Thoracic aorta (tissue), 2 donors: ENCODE results near the gene FMNL2. TPM values are rescaled to one million over a fixed set of nuclear protein-coding genes. Genes with fewer than 3 reads are reported as not detected.

ENCODE experiments used
- ATAC-seq: fragments of 150-250 bp; one replicate; pipeline ENCODE4 v1.8.0; 2017; ENCODE audit warnings: low read depth; ENCODE audit not compliant: insufficient number of reproducible peaks, low FRiP score
- DNase-seq: peaks from one replicate; pipeline ENCODE4 v3.0.0-alpha.2; 2020; ENCODE audit warnings: low spot score
- H3K27ac ChIP-seq, 2 donors: fragments of 200-600 bp; sonication (generic); 1 replicate in 1 of 2; 2 replicates in 1 of 2; pipeline ENCODE4 v1.5.1; 2016; ENCODE audit warnings: mild to moderate bottlenecking in 2 of 2, moderate library complexity in 2 of 2
- H3K27me3 ChIP-seq: fragments of 200-600 bp; sonication (generic); replicated peaks from 2 replicates; pipeline ENCODE4 v1.6.0; 2016; ENCODE audit warnings: mild to moderate bottlenecking; ENCODE audit not compliant: insufficient read depth
- H3K36me3 ChIP-seq: fragments of 200-600 bp; sonication (generic); one replicate; pipeline ENCODE4 v1.5.1; 2016
- H3K4me1 ChIP-seq, 2 donors: fragments of 200-600 bp; sonication (generic); 1 replicate in 1 of 2; 2 replicates in 1 of 2; pipeline versions ENCODE4 v1.5.1 to v1.6.0; 2016; ENCODE audit warnings: low read depth in 2 of 2, mild to moderate bottlenecking in 1 of 2; ENCODE audit not compliant: control insufficient read depth in 1 of 2
- H3K4me3 ChIP-seq: fragments of 200-600 bp; sonication (generic); 2 replicates; pipeline ENCODE4 v1.5.1; 2016; ENCODE audit warnings: mild to moderate bottlenecking
- H3K9me3 ChIP-seq: fragments of 200-600 bp; sonication (generic); 2 replicates; pipeline ENCODE4 v1.5.1; 2016
- total RNA-seq, 2 donors: library from RNA; depleted of rRNA; stranded (reverse); fragments of >200 nt; gene quantifications; one replicate each; pipeline versions ENCODE4 v1.1.0 to v1.2.3, GENCODE V29; 2016
- TF ChIP-seq, protein P1 (sequence below): fragments of 200-600 bp; sonication (generic); IDR thresholded peaks from one replicate; pipeline ENCODE4 v1.5.1; 2019; ENCODE audit warnings: antibody characterized with exemption

The FMNL2 gene
- total RNA-seq, 2 donors from 2014 or later, result 30.6 to 87.0 TPM

DNA sequence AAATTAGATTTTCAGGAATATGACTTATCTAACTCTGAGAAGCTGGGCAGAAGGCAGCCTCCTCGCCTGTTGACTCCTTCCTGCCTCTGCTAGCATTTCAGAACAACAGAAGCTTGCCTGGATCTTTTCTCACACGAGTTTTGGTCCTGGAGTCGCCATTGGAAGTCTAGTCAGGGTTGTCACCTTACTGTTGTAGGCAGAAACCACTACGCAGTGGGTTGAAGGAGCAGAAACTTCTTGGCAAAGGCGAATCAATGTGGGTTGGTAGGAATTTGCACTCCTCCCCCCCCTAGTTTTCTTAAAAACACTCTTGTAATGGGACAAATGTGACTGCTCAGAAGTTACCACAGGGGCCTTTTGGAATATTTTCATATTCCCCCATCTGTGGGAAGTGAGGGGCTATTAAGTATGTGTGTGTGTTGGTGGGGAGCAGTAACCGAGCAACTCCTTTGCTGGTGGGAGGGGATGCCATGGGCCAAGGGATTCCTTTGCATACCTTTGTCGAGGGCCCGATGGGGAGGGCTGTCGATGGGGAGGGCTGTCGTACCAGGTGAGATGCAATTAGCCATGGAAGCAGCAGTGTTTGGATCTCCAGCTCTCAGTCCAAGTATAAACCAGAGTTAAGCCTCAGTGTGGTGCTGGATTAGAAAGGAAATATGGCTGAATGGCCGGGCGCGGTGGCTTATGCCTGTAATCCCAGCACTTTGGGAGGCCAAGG, 117.4 kb downstream of the FMNL2 start:
- Histone ChIP-seq H3K27ac (no peak overlapping the region), H3K27me3 (no peaks in the 10 kb centered on the region), H3K9me3 (no peaks in the 10 kb centered on the region), H3K4me1 (peaks cover 0 to 14% of the 10 kb centered on the region in 2 donors), H3K36me3 (no peaks in the 10 kb centered on the region), H3K4me3 (no peak overlapping the region)
- no peak for ATAC-seq
- TF ChIP-seq, protein P1, sequence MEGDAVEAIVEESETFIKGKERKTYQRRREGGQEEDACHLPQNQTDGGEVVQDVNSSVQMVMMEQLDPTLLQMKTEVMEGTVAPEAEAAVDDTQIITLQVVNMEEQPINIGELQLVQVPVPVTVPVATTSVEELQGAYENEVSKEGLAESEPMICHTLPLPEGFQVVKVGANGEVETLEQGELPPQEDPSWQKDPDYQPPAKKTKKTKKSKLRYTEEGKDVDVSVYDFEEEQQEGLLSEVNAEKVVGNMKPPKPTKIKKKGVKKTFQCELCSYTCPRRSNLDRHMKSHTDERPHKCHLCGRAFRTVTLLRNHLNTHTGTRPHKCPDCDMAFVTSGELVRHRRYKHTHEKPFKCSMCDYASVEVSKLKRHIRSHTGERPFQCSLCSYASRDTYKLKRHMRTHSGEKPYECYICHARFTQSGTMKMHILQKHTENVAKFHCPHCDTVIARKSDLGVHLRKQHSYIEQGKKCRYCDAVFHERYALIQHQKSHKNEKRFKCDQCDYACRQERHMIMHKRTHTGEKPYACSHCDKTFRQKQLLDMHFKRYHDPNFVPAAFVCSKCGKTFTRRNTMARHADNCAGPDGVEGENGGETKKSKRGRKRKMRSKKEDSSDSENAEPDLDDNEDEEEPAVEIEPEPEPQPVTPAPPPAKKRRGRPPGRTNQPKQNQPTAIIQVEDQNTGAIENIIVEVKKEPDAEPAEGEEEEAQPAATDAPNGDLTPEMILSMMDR, result no peak
- DNase-seq, result no peak

DNA sequence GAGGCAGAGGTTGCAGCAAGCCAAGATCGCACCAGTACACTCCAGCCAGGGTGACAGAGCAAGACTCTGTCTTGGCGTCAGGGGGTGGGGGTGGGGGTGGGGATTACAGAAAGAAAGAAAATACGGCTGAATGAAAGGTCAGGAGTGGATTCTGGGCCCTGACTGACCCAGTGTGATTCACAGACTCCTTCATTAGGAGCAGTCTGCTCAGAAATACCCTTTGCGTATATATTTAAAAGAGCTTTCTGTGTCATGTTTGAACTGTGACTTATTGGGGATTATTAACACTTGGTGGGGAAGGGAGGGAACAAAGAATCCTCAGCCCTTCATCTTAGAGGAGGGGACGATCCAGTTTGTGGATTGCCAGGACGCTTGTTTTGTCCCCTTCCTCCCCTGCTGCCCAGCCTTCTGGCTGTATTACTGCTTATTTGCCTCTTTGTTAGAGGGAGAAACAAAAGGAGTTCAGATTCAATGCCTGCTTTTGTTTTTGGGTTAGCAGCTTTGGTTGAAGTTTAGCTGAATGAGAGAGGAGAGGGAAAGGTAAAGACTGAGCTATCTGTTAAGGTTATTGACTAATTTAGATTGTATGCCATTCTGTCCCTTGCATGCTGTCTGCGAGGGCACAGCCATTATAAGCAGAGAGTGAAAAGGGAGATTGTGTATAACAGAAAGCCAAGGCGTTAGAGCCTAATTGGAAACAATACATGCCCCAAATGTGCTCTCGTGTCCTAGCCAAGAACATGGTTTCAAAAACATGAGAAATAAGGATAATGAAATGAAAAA, 118.3 kb downstream of the FMNL2 start:
- DNase-seq, result no peak
- Histone ChIP-seq H3K27ac (no peak overlapping the region), H3K4me1 (peaks cover 0 to 9% of the 10 kb centered on the region in 2 donors)

DNA sequence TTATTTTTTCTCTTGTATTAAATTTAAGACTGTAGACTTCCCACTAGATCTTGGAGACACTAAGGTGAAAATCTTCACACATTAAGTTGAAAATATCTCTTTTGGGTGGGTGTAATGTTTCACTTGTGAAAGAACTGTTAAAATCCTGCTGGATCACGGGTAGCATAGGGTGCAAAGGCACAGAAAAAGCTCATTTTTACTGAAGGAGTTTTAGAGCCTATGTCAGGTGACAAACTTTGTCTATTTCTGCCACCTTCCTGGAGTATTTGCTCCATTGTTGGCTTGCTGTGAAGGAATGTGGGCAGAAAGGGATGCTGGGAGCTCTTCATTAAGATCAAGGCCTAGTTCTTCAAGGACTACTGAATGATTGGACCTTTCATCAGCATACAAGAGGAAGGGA, 119.4 kb downstream of the FMNL2 start:
- DNase-seq (no peak), ATAC-seq (no peak)
- no peaks in the 10 kb centered on the region for H3K9me3 ChIP-seq
- H3K27me3 ChIP-seq, result no peaks in the 10 kb centered on the region
- H3K4me1 ChIP-seq, result no peaks in the 10 kb centered on the region
- H3K4me3 ChIP-seq, result no peak overlapping the region
- TF ChIP-seq, protein P1, result no peak
- no peak overlapping the region for H3K27ac ChIP-seq
- H3K36me3 ChIP-seq, result no peaks in the 10 kb centered on the region

More for the DNA sequence above, 118.3 kb downstream of the FMNL2 start:
- no peaks in the 10 kb centered on the region for H3K36me3 ChIP-seq
- TF ChIP-seq, protein P1, result no peak
- no peaks in the 10 kb centered on the region for H3K9me3 ChIP-seq
- no peak for ATAC-seq
- no peaks in the 10 kb centered on the region for H3K27me3 ChIP-seq
- no peak overlapping the region for H3K4me3 ChIP-seq

DNA sequence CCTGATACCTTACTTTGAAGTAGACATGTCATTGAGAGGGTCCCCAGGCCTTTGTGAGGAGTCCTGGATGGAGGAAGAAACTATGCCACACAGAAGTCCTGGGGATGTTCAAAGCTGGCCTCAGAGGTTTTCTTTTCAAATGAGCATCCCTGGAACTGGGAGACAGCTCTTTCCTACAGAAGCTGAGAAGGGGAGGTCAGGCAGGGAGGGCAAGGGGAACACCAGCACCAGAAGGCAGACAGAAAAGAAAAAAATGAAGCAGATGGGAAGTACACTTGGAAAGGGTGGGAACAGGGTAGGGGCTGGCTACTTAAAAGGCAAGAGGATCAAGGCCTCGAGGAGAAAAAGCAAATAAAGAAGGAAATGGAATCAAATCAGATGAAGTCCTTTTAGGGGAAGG, 120.0 kb downstream of the FMNL2 start:
- DNase-seq (no peak), ATAC-seq (no peak)
- no peaks in the 10 kb centered on the region for H3K9me3 ChIP-seq
- no peaks in the 10 kb centered on the region for H3K27me3 ChIP-seq
- H3K36me3 ChIP-seq, result no peaks in the 10 kb centered on the region
- no peak overlapping the region for H3K27ac ChIP-seq
- H3K4me3 ChIP-seq, result no peak overlapping the region
- TF ChIP-seq, protein P1, result no peak
- peaks cover 0 to 4% of the 10 kb centered on the region in 2 donors for H3K4me1 ChIP-seq

DNA sequence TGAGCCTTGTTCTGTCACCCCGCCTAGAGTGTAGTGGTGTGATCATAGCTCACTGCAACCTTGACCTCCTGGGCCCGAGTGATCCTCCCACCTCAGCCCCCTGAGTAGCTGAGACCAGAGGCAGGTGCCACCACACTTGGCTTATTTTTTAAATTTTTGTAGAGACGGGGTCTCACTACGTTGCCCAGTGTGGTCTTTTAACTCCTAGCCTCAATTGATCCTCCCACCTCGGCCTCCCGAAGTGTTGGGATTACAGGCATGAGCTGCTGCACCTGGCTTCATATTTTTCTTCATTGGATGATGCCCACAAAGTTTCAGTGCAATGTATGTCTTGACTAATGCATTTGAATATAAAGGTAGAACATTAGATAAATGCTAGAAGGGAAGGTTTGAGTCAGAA, 120.8 kb downstream of the FMNL2 start:
- Histone ChIP-seq H3K27ac (no peak overlapping the region), H3K36me3 (no peaks in the 10 kb centered on the region), H3K9me3 (no peaks in the 10 kb centered on the region), H3K4me3 (no peak overlapping the region), H3K4me1 (peaks cover 0 to 5% of the 10 kb centered on the region in 2 donors), H3K27me3 (no peaks in the 10 kb centered on the region)
- TF ChIP-seq, protein P1, result no peak
- DNase-seq, result no peak
- no peak for ATAC-seq
